ENCODE results near the gene TXNRD3. TPM values are rescaled to one million over a fixed set of nuclear protein-coding genes. Genes with fewer than 3 reads are reported as not detected.

TXNRD3 gene
- polyA plus RNA-seq, 1 donor (not counting 4 experiments of a cell fraction or from before 2014, with no cell fraction given), result 9.7 TPM

GRCh38 chr3:126620738-126621137 is 34.2 kb downstream of the TXNRD3 start:
- TF ChIP-seq CTCF (optimal IDR thresholded peaks at IDR 0.05 in 1 of 3, IDR thresholded peaks at IDR 0.05 in 1 of 3, conservative IDR thresholded peaks at IDR 0.05 in 1 of 3; ENCODE audit: extremely low read depth in 1 of 3, insufficient read depth in 2 of 3, low read length in 3 of 3), result no peak
- Histone ChIP-seq H3K9me1 (ENCODE audit: control insufficient read depth, extremely low read depth, insufficient read depth, low read length) (no peaks in the 10 kb centered on the region), H3K4me3 (ENCODE audit: control insufficient read depth in 2 of 3, extremely low read depth in 1 of 3, insufficient read depth in 2 of 3, low read depth in 1 of 3, low read length in 3 of 3) (no peak overlapping the region), H3K27ac (ENCODE audit: control insufficient read depth, insufficient read depth, low read length) (no peak overlapping the region), H3K9ac (ENCODE audit: control insufficient read depth, extremely low read depth, insufficient read depth, low read length) (no peak overlapping the region), H3K27me3 (ENCODE audit: control insufficient read depth, extremely low read depth, insufficient read depth, low read length) (no peaks in the 10 kb centered on the region), H3K36me3 (ENCODE audit: control insufficient read depth in 2 of 2, extremely low read depth in 1 of 2, insufficient read depth in 2 of 2, low read length in 2 of 2) (peaks cover 0 to 4% of the 10 kb centered on the region in 2 experiments), H3K4me2 (ENCODE audit: control insufficient read depth, extremely low read depth, insufficient read depth, low read depth, low read length) (no peak overlapping the region), H3K9me3 (ENCODE audit: control insufficient read depth, low read depth, low read length) (no peaks in the 10 kb centered on the region), H3K4me1 (ENCODE audit: control insufficient read depth, extremely low read depth, insufficient read depth, low read length) (peaks cover 41% of the 10 kb centered on the region), H2AFZ (ENCODE audit: control insufficient read depth, low read length) (no peak overlapping the region), H3K79me2 (ENCODE audit: control insufficient read depth, insufficient read depth, low read length) (no peaks in the 10 kb centered on the region), H4K20me1 (ENCODE audit: control insufficient read depth, extremely low read depth, insufficient read depth, low read length) (no peaks in the 10 kb centered on the region)
- dilution Hi-C loops (cut with MboI; ENCODE audit: extremely low pct_ligation_motif_present, low sequenced_read_pairs), result no loop called here
- DNase-seq (ENCODE audit: low read depth, low spot score) (no peak), FAIRE-seq (no peak)

GRCh38 chr3:126618760-126619159 is 36.2 kb downstream of the TXNRD3 start:
- no peak overlapping the region for H3K27ac ChIP-seq (ENCODE audit: control insufficient read depth, insufficient read depth, low read length)
- no peak overlapping the region for H3K4me3 ChIP-seq (ENCODE audit: control insufficient read depth in 2 of 3, extremely low read depth in 1 of 3, insufficient read depth in 2 of 3, low read depth in 1 of 3, low read length in 3 of 3)
- DNase-seq (ENCODE audit: low read depth, low spot score) (no peak), FAIRE-seq (no peak)
- peaks cover 41% of the 10 kb centered on the region for H3K4me1 ChIP-seq (ENCODE audit: control insufficient read depth, extremely low read depth, insufficient read depth, low read length)
- H3K27me3 ChIP-seq (ENCODE audit: control insufficient read depth, extremely low read depth, insufficient read depth, low read length), result no peaks in the 10 kb centered on the region
- no peaks in the 10 kb centered on the region for H3K9me3 ChIP-seq (ENCODE audit: control insufficient read depth, low read depth, low read length)
- no peaks in the 10 kb centered on the region for H3K9me1 ChIP-seq (ENCODE audit: control insufficient read depth, extremely low read depth, insufficient read depth, low read length)
- no peaks in the 10 kb centered on the region for H4K20me1 ChIP-seq (ENCODE audit: control insufficient read depth, extremely low read depth, insufficient read depth, low read length)
- H3K79me2 ChIP-seq (ENCODE audit: control insufficient read depth, insufficient read depth, low read length), result no peaks in the 10 kb centered on the region
- no peak overlapping the region for H2AFZ ChIP-seq (ENCODE audit: control insufficient read depth, low read length)
- TF ChIP-seq EZH2 (IDR thresholded peaks at IDR 0.05; ENCODE audit: low read length) (no peak), CTCF (optimal IDR thresholded peaks at IDR 0.05 in 1 of 3, IDR thresholded peaks at IDR 0.05 in 1 of 3, conservative IDR thresholded peaks at IDR 0.05 in 1 of 3; ENCODE audit: extremely low read depth in 1 of 3, insufficient read depth in 2 of 3, low read length in 3 of 3) (no peak)
- dilution Hi-C loops (cut with MboI; ENCODE audit: extremely low pct_ligation_motif_present, low sequenced_read_pairs), result no loop called here
- no peak overlapping the region for H3K4me2 ChIP-seq (ENCODE audit: control insufficient read depth, extremely low read depth, insufficient read depth, low read depth, low read length)
- H3K9ac ChIP-seq (ENCODE audit: control insufficient read depth, extremely low read depth, insufficient read depth, low read length), result no peak overlapping the region
- peaks cover 1 to 4% of the 10 kb centered on the region in 2 experiments for H3K36me3 ChIP-seq (ENCODE audit: control insufficient read depth in 2 of 2, extremely low read depth in 1 of 2, insufficient read depth in 2 of 2, low read length in 2 of 2)

Data from keratinocyte (primary cell).